Measurements from ENCODE around the gene LRRC46. TPM values are rescaled to one million over a fixed set of nuclear protein-coding genes. Genes with fewer than 3 reads are reported as not detected.

The LRRC46 gene
- total RNA-seq, 3 donors from 2014 or later (not counting 1 experiment from before 2014, with no cell fraction given) = 1.7 to 3.1 (median 2.7) TPM

DNA sequence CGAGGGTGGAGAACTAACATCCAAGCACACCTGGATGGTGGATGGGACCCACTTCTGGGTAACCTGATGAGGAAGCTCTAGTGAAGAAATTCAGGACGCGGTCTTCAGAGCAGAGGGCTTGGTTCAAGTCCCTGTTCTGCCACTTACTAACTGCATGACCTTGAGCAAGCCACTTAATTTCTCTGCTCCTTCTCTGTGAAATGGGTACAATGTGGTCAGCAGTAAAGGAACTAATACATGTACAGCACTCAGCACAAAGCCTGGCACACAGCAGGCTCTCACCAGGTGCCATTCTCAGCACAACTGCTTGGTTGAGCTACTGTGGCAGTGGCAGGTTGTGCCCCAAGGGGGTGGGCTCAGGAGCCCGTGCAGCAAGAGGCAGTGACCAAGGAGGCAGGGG lies 8.0 kb upstream of the LRRC46 start:
- no peaks in the 10 kb centered on the region for H3K36me3 Mint-ChIP-seq
- H3K27ac Mint-ChIP-seq = peak overlapping the region; percentile 90 to 98
- TF ChIP-seq, protein P1, sequence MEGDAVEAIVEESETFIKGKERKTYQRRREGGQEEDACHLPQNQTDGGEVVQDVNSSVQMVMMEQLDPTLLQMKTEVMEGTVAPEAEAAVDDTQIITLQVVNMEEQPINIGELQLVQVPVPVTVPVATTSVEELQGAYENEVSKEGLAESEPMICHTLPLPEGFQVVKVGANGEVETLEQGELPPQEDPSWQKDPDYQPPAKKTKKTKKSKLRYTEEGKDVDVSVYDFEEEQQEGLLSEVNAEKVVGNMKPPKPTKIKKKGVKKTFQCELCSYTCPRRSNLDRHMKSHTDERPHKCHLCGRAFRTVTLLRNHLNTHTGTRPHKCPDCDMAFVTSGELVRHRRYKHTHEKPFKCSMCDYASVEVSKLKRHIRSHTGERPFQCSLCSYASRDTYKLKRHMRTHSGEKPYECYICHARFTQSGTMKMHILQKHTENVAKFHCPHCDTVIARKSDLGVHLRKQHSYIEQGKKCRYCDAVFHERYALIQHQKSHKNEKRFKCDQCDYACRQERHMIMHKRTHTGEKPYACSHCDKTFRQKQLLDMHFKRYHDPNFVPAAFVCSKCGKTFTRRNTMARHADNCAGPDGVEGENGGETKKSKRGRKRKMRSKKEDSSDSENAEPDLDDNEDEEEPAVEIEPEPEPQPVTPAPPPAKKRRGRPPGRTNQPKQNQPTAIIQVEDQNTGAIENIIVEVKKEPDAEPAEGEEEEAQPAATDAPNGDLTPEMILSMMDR (IDR thresholded peaks at IDR 0.05) = no peak
- Histone ChIP-seq H3K4me1 (ENCODE audit: control insufficient read depth, insufficient read depth, low read length) (peaks cover 34% of the 10 kb centered on the region), H3K27ac (ENCODE audit: low read length) (no peak overlapping the region), H3K4me3 (ENCODE audit: low read length) (no peak overlapping the region), H3K27me3 (ENCODE audit: control insufficient read depth, insufficient read depth, low read length) (no peaks in the 10 kb centered on the region), H3K9me3 (ENCODE audit: control insufficient read depth, insufficient read depth, low read length) (no peaks in the 10 kb centered on the region), H3K36me3 (ENCODE audit: control insufficient read depth, insufficient read depth, low read length) (peaks cover 48% of the 10 kb centered on the region)
- no peak overlapping the region for H3K4me3 Mint-ChIP-seq
- DNase-seq (no peak), ATAC-seq (no peak)
- WGBS (ENCODE audit: insufficient coverage) = 87% methylated on average over 4 of the region's 4 CpGs
- H3K4me1 Mint-ChIP-seq = peaks cover 21 to 43% of the 10 kb centered on the region in 2 donors
- intact Hi-C loops (cut with micrococcal nuclease) = loop anchor here (10.0 kb wide), 1 partner anchor 89 kb away; the partner anchor contains the start of gene TBX21
- H3K27me3 Mint-ChIP-seq (ENCODE audit: low read depth in 2 of 2) = no peaks in the 10 kb centered on the region
- H3K9me3 Mint-ChIP-seq = no peaks in the 10 kb centered on the region

DNA sequence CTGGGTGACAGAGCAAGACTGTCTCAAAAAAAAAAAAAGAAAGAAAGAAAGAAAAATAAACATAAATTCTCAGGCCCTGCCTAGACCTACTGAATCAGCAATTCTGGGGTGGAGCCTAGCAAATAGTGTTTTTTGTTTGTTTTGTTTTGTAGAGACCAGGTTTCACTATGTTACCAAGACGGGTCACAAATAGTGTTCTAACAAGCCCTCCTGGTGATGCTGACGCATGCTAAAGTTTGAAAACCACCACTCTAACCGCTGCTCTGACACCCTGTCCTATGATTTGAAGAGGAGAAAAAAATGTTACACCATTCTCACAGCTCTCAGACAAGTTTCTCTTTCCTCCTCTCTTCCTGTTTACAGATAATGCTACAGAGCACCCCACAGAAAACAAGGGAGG lies 1.6 kb upstream of the LRRC46 start:
- Histone ChIP-seq H3K27ac (ENCODE audit: low read length) (peak overlapping the region; percentile 93), H3K27me3 (ENCODE audit: control insufficient read depth, insufficient read depth, low read length) (no peaks in the 10 kb centered on the region), H3K4me1 (ENCODE audit: control insufficient read depth, insufficient read depth, low read length) (peaks cover 41% of the 10 kb centered on the region), H3K36me3 (ENCODE audit: control insufficient read depth, insufficient read depth, low read length) (peaks cover 30% of the 10 kb centered on the region), H3K4me3 (ENCODE audit: low read length) (peak overlapping the region; percentile 70), H3K9me3 (ENCODE audit: control insufficient read depth, insufficient read depth, low read length) (no peaks in the 10 kb centered on the region)
- intact Hi-C loops (cut with micrococcal nuclease) = loop anchor here (1.0 to 10.0 kb wide), 4 partner anchors 20 to 215 kb away; partner anchors contain the start of genes NFE2L1, PNPO and TBX21
- no peaks in the 10 kb centered on the region for H3K36me3 Mint-ChIP-seq
- H3K4me3 Mint-ChIP-seq = peak overlapping the region; percentile 96
- H3K27ac Mint-ChIP-seq = peak overlapping the region; percentile 96 to 98
- H3K4me1 Mint-ChIP-seq = peaks cover 37 to 50% of the 10 kb centered on the region in 2 donors
- DNase-seq = peak; percentile 67 to 91
- no peaks in the 10 kb centered on the region for H3K9me3 Mint-ChIP-seq
- WGBS (ENCODE audit: insufficient coverage) = 50% methylated on average over 2 of the region's 3 CpGs
- TF ChIP-seq, protein P1 (IDR thresholded peaks at IDR 0.05) = no peak
- no peaks in the 10 kb centered on the region for H3K27me3 Mint-ChIP-seq (ENCODE audit: low read depth in 2 of 2)
- ATAC-seq = peak; percentile 68 to 86 (median 80)

DNA sequence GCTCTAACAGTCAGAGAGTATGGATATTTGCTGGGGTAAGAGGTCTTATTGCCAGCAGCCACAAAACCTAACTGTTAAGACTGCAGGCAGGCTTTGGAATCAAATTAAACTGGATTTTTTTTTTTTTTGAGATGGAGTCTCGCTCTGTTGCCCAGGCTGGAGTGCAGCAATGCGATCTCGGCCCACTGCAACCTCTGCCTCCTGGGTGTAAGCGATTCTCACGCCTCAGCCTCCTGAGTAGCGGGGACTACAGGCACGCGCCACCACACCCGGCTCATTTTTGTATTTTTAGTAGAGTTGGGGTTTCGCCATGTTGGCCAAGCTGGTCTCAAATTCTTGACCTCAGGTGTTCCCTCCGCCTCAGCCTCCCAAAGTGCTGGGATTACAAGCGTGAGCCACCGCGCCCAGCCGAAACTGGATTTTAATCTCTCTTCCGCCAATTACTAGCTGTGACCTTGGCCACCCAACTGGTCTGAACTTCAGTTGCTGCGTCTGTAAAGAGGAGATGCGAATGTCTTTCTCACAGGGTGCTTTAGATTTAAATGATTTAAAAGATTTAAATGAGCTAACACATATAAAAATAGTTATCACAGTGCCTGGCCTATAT lies 971 bp upstream of the LRRC46 start:
- TF ChIP-seq, protein P1 (IDR thresholded peaks at IDR 0.05) = no peak
- 60% methylated on average over 17 of the region's 18 CpGs for WGBS (ENCODE audit: insufficient coverage)
- Histone ChIP-seq H3K4me3 (ENCODE audit: low read length) (peak overlapping the region; percentile 70), H3K4me1 (ENCODE audit: control insufficient read depth, insufficient read depth, low read length) (peaks cover 41% of the 10 kb centered on the region), H3K27ac (ENCODE audit: low read length) (peak overlapping the region; percentile 93), H3K27me3 (ENCODE audit: control insufficient read depth, insufficient read depth, low read length) (no peaks in the 10 kb centered on the region), H3K9me3 (ENCODE audit: control insufficient read depth, insufficient read depth, low read length) (no peaks in the 10 kb centered on the region), H3K36me3 (ENCODE audit: control insufficient read depth, insufficient read depth, low read length) (peaks cover 26% of the 10 kb centered on the region)
- no peaks in the 10 kb centered on the region for H3K36me3 Mint-ChIP-seq
- H3K27ac Mint-ChIP-seq = peak overlapping the region; percentile 96 to 98
- peak overlapping the region; percentile 96 for H3K4me3 Mint-ChIP-seq
- H3K4me1 Mint-ChIP-seq = peaks cover 37 to 46% of the 10 kb centered on the region in 2 donors
- no peaks in the 10 kb centered on the region for H3K27me3 Mint-ChIP-seq (ENCODE audit: low read depth in 2 of 2)
- ATAC-seq = peak in 2 of 3 donors; percentile 3 to 11
- no peaks in the 10 kb centered on the region for H3K9me3 Mint-ChIP-seq
- DNase-seq = peak in 1 of 2 donors; percentile 36
- intact Hi-C loops (cut with micrococcal nuclease) = loop anchor here (1.0 to 10.0 kb wide), 4 partner anchors 9 to 214 kb away; partner anchors contain the start of genes NFE2L1, OSBPL7 and PNPO

Data from natural killer cell (primary cell).